Measurements from ENCODE around the gene ALPI.
A peak's percentile ranks its signal among the peaks of the same experiment; 100 is the strongest.
"Not testable (repeated sequence)": the region's sequence is repeated elsewhere in the genome, so short reads cannot be mapped to it uniquely, and the experiment has no call there.

Gene ALPI

GRCh38 chr2:232421189-232421785 is 34.7 kb upstream of the ALPI start:
- no peak for FAIRE-seq

- no peak for FAIRE-seq
Observed at GRCh38 chr2:232422051-232422450, 33.9 kb upstream of the ALPI start.

- FAIRE-seq, result not testable (repeated sequence)
Observed at GRCh38 chr2:232422996-232423395, 33.0 kb upstream of the ALPI start.

- FAIRE-seq, result not testable (repeated sequence)
Observed at GRCh38 chr2:232423407-232423806, 32.5 kb upstream of the ALPI start.

- no peak for FAIRE-seq
Observed at GRCh38 chr2:232431705-232432590, 24.0 kb upstream of the ALPI start.

GRCh38 chr2:232432598-232433184 is 23.3 kb upstream of the ALPI start:
- FAIRE-seq, result no peak

- FAIRE-seq, result not testable (repeated sequence)
Observed at GRCh38 chr2:232433622-232434021, 22.3 kb upstream of the ALPI start.

GRCh38 chr2:232434091-232434490 is 21.9 kb upstream of the ALPI start:
- no peak for FAIRE-seq

GRCh38 chr2:232434563-232435374 is 21.2 kb upstream of the ALPI start:
- FAIRE-seq, result no peak

- no peak for FAIRE-seq
Observed at GRCh38 chr2:232435375-232435648, 20.6 kb upstream of the ALPI start.

- no peak for FAIRE-seq
Observed at GRCh38 chr2:232435805-232436204, 20.1 kb upstream of the ALPI start.

GRCh38 chr2:232436381-232437194 is 19.4 kb upstream of the ALPI start:
- FAIRE-seq, result no peak

GRCh38 chr2:232437195-232437571 is 18.8 kb upstream of the ALPI start:
- no peak for FAIRE-seq

GRCh38 chr2:232438091-232438490 is 17.9 kb upstream of the ALPI start:
- no peak for FAIRE-seq

GRCh38 chr2:232438951-232439757 is 16.8 kb upstream of the ALPI start:
- no peak for FAIRE-seq

- FAIRE-seq, result no peak
Observed at GRCh38 chr2:232439758-232440135, 16.2 kb upstream of the ALPI start.

GRCh38 chr2:232440220-232441018 is 15.5 kb upstream of the ALPI start:
- peak; percentile 46 for FAIRE-seq

GRCh38 chr2:232441147-232441651 is 14.8 kb upstream of the ALPI start:
- no peak for FAIRE-seq

GRCh38 chr2:232441922-232442321 is 14.0 kb upstream of the ALPI start:
- not testable (repeated sequence) for FAIRE-seq

GRCh38 chr2:232442431-232442830 is 13.5 kb upstream of the ALPI start:
- not testable (repeated sequence) for FAIRE-seq

GRCh38 chr2:232443047-232443446 is 12.9 kb upstream of the ALPI start:
- FAIRE-seq, result not testable (repeated sequence)

Data from G401.6 (cell line).